ENCODE measurements around the gene EPDR1.
"Not testable (repeated sequence)": the region's sequence is repeated elsewhere in the genome, so short reads cannot be mapped to it uniquely, and the experiment has no call there.

The EPDR1 gene

GRCh38 chr7:37928878-37929277 is 8.4 kb downstream of the EPDR1 start:
- no peak for DNase-seq (ENCODE audit: low read depth)

GRCh38 chr7:37930226-37930948 is 9.9 kb downstream of the EPDR1 start:
- DNase-seq (ENCODE audit: low read depth) = peak; percentile 53

DNA sequence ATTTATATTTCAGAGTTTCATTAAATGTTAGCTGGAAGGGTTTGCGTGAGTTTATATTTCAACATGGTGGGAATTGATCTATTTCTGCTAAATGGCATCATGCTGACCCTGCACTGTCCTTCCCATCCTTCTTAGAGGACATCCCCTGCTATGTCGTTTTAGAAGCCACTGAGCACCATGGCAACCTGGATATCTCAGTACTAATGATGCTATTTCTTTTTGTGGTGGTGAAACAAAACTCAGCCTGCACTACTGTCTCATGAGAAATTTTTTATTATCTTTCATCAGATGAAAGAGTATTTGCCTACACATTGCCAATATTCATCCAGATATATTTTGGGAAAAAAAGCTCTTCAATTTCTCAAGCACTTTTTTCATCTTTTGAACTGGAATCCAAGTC is 12.1 kb downstream of the EPDR1 start:
- no peak for DNase-seq (ENCODE audit: low read depth)

DNA sequence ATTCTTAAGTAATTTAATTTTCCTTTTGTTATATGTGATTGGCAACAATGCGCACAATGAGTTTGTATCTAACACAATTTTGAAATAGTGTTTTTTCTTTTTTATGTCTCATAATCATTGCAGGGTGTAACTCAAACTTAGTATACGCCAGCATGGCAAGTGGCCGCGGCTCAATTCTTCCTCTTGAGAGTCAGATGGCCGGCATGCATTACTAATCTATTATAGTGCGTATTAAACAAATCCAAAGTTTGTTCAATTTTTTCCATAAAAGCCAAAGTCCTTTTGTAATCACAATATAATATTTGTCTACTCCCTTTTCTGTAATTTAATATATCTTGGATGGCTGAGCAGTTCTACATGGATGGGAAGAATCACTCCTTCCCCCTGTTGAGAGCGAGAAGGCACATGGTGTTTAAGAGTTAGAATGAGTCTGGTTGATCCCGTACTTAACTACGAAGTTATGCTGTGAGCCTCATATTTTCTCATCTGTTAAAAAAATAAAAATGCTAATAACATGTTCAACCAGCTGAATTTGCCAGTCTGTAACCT is 12.7 kb downstream of the EPDR1 start:
- no peak for DNase-seq (ENCODE audit: low read depth)

- DNase-seq (ENCODE audit: low read depth) = peak; percentile 75
Measured at GRCh38 chr7:37942934-37943610, 22.6 kb downstream of the EPDR1 start.

DNA sequence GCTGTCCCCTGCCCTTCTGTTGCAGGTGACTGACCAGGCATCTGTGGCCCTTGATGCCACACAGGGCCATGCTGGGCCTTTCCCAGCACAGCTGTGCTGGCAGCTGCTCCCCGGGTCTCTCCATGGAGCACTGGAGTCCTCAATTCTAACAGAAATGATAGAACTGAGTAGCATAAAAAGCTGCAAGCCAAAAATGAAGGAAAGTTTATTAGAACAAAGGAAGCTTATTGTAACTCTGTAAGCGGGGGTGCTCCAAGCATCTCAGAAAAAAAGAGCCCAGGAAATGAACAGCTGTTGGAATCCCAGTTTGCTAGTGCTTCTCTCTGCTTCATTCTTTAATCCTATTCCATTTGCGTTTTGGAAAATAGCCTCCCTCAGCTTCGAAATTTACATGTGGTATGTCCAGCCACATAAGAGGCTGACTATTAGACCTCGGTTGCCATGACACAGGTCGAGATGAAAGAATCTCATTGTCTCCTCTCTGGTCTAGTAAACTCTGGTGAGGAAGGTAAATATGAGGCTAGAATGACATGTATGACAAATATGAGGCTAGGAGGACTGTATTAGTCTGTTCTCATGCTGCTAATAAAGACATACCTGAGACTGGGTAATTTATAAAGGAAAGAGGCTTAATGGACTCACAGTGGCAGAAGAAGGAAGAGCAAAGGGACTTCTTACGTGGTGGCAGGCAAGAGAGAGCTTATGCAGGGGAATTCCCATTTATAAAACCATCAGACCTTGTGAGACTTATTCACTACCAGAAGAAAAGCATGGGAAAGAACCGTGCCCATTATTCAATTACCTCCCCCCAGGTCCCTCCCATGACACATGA is 23.7 kb downstream of the EPDR1 start:
- DNase-seq (ENCODE audit: low read depth) = no peak

DNA sequence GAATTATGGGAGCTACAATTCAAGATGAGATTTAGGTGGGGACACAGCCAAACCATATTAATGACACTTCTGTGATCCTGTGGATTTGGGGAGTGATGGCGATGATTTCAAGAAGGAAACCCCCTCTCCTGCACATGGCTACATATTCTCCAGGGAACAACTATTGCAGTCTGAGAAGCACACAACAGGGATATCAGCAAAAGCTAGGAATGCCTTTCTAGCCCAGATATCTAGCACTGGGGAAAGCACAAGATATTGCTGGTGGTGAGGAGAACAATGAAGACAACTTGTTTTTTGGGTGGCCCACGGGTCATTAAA is 24.3 kb downstream of the EPDR1 start:
- DNase-seq (ENCODE audit: low read depth) = no peak

DNA sequence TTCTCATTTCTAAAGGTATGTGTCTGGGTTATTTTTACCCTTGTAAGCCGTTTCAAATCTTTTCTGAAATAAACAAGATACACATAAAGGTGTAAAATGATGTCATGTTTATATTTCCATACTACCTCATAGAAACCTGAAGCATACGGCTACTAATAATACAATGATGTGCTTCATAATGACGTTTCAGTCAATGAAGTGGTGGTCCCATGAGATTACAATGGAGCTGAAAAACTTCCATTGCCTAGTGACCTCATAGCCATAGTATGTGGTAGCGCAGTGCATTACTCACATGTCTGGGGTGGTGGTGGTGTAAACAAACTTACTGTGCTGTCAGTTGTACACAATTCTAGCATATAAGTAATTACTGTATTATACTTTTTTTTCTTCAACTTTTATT is 24.9 kb downstream of the EPDR1 start:
- DNase-seq (ENCODE audit: low read depth) = no peak

DNA sequence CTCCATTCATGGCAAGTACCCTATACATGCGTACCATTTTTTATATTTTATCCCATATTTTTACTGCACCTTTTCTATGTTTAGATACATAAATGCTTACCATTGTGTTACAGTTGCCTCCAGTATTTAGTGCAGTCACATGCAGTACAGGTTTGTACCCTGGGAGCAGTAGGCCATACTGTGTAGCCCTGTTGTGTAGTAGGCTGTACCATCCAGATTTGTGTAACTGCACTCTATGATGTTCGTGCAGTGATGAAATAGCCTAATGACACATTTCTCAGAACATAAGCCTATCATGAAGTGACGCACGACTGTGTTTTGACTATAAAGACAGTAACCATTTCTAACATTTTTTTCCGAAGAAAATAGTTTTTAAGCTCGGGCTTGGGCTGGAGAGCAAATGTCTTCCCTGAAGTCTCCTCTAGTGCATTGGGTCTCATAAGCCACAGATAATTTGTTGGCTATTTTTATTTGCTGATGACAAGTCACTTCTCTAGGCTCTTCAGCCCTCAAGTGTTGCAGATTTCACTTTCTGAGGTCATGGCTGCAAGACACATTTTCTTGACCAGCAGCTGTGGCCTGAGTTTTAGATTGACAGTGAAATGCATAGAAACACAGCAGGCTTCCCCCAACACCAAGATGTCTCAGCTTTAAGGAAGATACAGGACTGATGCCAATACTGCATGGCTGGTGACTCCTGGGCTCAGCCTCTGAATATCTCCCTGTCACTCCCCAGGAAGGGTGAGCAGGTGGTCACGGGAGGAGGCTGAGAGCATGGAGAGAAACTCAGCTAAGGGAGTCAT is 26.9 kb downstream of the EPDR1 start:
- no peak for DNase-seq (ENCODE audit: low read depth)

- no peak for DNase-seq (ENCODE audit: low read depth)
Measured at GRCh38 chr7:37947941-37948210, 27.4 kb downstream of the EPDR1 start.

DNA sequence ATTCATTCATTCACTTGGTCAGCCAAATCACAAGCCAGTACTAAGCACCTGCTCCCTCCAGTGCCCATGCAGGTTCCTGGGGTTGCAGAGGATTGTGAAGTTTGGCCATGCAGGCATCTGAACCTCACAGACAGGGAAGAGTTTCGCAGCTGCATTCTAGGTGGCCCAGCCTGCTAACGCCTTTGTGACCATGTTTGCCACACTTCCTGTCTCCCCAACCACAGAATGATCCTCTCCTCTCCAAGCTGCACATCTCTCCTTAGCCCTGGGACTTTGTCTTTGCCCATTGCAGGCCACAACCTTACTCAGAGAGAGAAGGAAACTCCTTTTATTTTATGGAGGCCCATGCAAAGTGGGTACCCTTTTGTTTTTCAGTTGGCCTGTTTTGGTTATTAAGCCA is 31.8 kb downstream of the EPDR1 start:
- no peak for DNase-seq (ENCODE audit: low read depth)

DNA sequence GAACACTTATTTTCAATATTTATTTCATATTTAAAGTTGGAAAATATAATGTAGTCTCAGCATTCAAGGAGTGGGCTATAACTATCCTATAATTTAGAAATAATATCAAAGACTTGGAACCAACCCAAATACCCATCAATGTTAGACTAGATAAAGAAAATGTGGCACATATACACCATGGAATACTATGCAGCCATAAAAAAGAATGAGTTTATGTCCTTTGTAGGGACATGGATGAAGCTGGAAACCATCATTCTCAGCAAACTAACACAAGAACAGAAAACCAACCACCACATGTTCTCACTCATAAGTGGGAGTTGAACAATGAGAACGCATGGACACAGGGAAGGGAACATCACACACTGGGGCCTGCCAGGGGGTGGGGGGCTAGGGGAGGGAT is 33.8 kb downstream of the EPDR1 start:
- DNase-seq (ENCODE audit: low read depth) = not testable (repeated sequence)

GRCh38 chr7:37956791-37957190 is 36.4 kb downstream of the EPDR1 start:
- DNase-seq (ENCODE audit: low read depth) = no peak

- DNase-seq (ENCODE audit: low read depth) = no peak
Measured at GRCh38 chr7:37957221-37957970, 37.0 kb downstream of the EPDR1 start.

GRCh38 chr7:37960483-37960882 is 40.0 kb downstream of the EPDR1 start:
- DNase-seq (ENCODE audit: low read depth) = no peak

DNA sequence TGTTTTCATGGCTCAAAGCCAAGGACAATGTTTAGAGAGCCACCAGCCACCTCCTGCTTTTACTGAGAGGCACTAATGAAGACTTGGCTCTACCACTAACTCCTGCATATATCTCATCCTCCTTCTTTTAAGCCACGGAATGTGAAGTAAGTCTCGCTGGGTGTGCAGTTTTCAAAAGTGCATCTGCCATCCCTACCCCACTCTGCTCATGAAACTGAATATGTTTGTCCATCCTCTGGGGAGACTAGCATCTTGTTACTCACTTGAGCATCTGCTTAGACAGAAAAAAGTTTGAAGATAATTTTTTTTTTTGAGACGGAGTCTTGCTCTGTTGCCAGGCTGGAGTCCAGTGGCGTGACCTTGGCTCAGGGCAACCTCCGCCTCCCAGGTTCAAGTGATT is 40.8 kb downstream of the EPDR1 start:
- DNase-seq (ENCODE audit: low read depth) = no peak

- no peak for DNase-seq (ENCODE audit: low read depth)
Measured at GRCh38 chr7:37964196-37964595, 43.8 kb downstream of the EPDR1 start.

DNA sequence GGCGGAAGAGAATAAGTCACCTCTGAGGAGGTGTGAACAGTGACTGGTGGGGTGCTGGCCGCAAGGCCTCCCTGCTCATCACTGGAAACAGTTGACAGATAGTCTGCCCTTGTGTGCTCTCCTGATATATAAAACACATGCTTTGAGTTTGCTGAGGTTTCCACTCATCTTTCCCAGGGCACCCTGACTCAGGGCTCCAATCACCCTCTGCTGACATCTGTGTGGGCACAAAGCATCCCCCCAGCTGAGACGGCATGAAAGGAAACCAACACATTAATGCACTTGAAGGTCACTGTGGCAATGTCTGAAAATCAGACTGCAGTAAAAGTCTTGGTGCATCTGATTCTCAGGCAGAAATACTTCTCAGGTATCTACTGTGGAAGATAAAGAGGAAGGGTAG is 49.8 kb downstream of the EPDR1 start:
- no peak for DNase-seq (ENCODE audit: low read depth)

DNA sequence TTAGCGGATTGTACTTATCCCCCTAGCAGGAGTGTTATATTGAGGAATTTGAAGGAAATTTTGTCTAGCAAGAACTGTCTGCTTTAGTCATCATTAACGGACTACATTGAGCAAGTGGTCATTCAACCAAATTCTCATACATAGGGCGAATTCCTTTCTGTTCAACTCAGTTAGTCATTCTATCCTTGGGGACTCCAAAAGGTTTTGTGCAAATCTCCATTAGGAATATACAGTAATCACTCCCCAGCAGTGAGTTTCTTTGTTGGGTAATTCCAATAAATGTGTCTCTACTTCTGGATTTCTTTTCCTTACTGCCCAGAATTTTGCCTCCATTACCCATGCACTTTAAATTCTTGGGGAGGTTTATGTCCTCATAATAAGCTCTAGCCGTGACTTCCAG is 51.1 kb downstream of the EPDR1 start:
- peak; percentile 90 for DNase-seq (ENCODE audit: low read depth)

GRCh38 chr7:37973915-37974314 is 53.5 kb downstream of the EPDR1 start:
- no peak for DNase-seq (ENCODE audit: low read depth)

DNA sequence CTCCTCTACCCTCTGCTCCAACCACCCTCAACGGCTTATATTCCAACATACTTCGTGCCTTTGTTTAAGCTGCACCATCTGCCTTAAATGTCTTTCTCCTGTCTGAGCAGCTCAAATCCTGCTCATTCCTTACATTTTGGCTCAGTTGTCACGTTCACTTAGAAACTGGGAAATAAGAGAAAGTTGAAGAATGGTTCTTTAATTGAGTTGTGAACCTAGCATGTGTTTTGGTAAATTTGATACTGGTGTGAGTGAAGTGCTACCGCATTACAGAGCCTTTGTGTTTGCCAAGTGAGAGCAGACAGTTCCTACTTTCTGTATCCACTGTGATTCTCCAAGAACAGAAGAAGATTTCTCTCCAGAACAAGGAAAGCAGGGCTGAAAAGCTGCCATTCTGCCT is 54.3 kb downstream of the EPDR1 start:
- DNase-seq (ENCODE audit: low read depth) = no peak

GRCh38 chr7:37977243-37977642 is 56.8 kb downstream of the EPDR1 start:
- DNase-seq (ENCODE audit: low read depth) = no peak
